Astrocyte (in vitro differentiated cells and primary cell): Measurements from ENCODE around the gene RD3L.

Source experiments
- EZH2 ChIP-seq: IDR thresholded peaks from 2 replicates; pipeline ENCODE4 v1.6.1; 2012; ENCODE audit warnings: mild to moderate bottlenecking, low read length, inconsistent platforms; ENCODE audit not compliant: insufficient read depth
- TF ChIP-seq, protein P1 (sequence below): IDR thresholded peaks from 2 replicates; pipeline ENCODE4 v1.5.1; 2011; ENCODE audit warnings: low read depth, mild to moderate bottlenecking, inconsistent platforms, low read length, moderate library complexity; ENCODE audit not compliant: insufficient read depth

DNA sequence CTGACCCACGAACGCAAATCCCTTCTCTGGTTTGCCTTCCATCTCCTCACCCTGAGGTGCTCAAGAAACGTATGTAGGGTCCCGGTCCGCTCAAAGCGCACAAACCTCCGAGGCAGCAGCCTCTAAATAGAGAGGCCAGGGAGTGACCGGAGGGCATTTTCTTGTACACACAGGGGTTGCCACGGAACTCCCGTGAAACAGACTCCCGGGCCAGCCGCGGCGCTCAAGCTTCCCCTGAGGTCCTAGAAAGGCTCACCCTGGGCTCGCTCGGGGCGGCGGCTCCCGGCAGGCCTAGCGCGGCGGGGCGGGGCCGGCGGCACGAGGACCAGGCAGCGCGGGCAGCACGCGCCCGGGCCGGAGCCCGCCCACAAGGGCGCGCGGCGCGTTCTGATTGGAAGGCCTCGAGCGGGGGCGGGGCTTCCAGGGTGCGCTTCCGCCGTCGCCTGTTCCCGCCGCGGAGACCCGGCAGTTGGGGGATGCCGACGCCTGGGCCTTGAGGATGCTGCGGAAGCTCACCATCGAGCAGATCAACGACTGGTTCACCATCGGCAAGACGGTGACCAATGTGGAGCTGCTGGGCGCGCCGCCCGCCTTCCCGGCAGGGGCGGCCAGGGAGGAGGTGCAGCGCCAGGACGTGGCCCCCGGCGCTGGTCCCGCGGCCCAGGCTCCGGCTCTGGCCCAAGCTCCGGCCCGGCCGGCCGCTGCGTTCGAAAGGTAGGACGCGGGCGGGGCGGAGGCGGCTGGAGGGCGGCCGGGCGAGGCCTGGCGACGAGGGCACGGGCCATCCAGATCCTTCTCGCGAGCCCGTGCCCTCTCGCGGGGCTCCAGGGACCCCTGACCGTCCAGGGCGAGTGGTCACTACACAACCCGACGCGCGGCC lies 14.1 kb downstream of the RD3L start, which contains the start of gene TDRD9:
- TF ChIP-seq, protein P1, sequence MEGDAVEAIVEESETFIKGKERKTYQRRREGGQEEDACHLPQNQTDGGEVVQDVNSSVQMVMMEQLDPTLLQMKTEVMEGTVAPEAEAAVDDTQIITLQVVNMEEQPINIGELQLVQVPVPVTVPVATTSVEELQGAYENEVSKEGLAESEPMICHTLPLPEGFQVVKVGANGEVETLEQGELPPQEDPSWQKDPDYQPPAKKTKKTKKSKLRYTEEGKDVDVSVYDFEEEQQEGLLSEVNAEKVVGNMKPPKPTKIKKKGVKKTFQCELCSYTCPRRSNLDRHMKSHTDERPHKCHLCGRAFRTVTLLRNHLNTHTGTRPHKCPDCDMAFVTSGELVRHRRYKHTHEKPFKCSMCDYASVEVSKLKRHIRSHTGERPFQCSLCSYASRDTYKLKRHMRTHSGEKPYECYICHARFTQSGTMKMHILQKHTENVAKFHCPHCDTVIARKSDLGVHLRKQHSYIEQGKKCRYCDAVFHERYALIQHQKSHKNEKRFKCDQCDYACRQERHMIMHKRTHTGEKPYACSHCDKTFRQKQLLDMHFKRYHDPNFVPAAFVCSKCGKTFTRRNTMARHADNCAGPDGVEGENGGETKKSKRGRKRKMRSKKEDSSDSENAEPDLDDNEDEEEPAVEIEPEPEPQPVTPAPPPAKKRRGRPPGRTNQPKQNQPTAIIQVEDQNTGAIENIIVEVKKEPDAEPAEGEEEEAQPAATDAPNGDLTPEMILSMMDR: no peak
- TF ChIP-seq EZH2: no peak
